ENCODE measurements around the gene CBFB.

DNA sequence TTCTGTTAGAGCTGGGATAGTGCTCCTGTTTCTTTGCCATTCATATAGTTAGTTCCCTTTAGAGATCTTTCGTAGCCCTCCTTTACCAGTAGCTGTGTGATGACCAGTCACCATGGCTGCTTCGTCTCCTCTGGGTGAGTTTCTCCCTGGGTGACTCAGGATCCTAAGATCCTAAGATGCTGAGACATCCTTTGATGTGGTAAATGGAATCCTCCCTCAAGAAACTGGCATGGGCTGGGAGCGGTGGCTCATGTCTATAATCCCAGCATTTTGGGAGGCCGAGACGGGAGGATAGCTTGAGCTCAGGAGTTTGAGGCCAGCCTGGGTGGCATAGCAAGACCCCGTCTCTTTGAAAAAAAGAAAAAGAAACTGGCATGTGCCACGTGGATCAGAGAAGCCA, 86.7 kb downstream of the CBFB start:
- TF ChIP-seq RAD21 (conservative IDR thresholded peaks at IDR 0.05) = no peak
- TF ChIP-seq, protein P1, sequence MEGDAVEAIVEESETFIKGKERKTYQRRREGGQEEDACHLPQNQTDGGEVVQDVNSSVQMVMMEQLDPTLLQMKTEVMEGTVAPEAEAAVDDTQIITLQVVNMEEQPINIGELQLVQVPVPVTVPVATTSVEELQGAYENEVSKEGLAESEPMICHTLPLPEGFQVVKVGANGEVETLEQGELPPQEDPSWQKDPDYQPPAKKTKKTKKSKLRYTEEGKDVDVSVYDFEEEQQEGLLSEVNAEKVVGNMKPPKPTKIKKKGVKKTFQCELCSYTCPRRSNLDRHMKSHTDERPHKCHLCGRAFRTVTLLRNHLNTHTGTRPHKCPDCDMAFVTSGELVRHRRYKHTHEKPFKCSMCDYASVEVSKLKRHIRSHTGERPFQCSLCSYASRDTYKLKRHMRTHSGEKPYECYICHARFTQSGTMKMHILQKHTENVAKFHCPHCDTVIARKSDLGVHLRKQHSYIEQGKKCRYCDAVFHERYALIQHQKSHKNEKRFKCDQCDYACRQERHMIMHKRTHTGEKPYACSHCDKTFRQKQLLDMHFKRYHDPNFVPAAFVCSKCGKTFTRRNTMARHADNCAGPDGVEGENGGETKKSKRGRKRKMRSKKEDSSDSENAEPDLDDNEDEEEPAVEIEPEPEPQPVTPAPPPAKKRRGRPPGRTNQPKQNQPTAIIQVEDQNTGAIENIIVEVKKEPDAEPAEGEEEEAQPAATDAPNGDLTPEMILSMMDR (IDR thresholded peaks at IDR 0.05; ENCODE audit: poor library complexity, severe bottlenecking) = no peak
- TF ChIP-seq TAF1 (IDR thresholded peaks at IDR 0.05; ENCODE audit: low read depth) = no peak
